ENCODE data around the gene SPOPL. TPM values are rescaled to one million over a fixed set of nuclear protein-coding genes. Genes with fewer than 3 reads are reported as not detected.

The SPOPL gene
- polyA plus RNA-seq, 4 donors = 24.9 to 29.6 (median 25.6) TPM

DNA sequence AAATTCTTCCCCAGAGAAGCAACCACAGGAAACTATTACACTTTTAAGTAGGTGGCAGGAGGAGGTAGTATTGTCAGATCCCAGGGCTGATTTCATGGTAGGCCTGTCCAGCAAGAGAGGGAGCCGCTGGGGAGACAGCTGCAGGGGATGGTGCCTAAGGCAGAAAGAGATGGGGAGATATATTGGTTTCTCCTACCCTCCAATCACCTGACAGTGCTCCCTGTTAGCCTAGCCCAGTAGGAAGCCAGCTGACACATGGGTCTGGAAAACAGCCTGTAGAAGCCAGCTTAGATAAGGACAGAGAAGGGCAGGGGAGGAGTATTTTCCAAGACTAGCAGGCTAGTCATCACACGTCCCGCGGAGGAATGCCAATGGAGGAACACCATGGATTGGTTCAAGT, 8.2 kb upstream of the SPOPL start:
- no peak for DNase-seq (ENCODE audit: low read depth in 4 of 4, low spot score in 2 of 4)

DNA sequence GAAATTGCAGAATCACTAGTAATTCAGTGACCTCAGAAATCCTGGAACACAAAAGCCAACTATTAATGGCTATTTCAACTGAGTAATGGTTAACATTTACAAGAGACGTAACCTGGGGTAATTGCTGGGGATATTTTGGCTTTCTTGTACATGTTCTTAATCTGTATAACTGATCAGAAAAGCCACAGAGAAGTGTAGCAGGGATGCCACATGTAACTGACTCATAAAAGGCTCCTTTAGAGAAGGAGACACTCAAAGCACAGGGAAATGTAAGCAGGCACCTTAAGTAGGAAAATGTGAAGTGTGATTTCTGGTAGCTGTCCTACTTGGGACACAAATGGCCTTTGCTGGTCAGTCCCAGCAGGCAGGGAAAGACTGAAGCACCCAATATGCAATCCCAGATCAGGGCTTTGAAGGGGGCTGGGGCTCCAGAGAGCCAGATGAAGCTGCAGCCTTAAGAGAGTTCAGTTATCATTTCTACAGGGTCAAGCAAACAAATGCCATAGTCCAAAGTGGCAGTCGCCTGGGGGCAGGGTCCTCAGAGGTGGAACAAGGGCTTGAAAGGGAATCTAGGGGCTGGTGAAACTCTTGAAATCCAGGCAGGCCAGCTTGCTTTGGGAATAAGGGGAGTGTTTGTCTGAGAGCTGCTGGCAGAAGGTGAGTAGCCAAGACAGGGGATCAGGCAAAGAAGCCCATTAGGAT, 7.2 kb upstream of the SPOPL start:
- no peak for DNase-seq (ENCODE audit: low read depth in 4 of 4, low spot score in 2 of 4)

- no peak for DNase-seq (ENCODE audit: low read depth in 4 of 4, low spot score in 2 of 4)
Measured at GRCh38 chr2:138495384-138495783, 6.2 kb upstream of the SPOPL start.

DNA sequence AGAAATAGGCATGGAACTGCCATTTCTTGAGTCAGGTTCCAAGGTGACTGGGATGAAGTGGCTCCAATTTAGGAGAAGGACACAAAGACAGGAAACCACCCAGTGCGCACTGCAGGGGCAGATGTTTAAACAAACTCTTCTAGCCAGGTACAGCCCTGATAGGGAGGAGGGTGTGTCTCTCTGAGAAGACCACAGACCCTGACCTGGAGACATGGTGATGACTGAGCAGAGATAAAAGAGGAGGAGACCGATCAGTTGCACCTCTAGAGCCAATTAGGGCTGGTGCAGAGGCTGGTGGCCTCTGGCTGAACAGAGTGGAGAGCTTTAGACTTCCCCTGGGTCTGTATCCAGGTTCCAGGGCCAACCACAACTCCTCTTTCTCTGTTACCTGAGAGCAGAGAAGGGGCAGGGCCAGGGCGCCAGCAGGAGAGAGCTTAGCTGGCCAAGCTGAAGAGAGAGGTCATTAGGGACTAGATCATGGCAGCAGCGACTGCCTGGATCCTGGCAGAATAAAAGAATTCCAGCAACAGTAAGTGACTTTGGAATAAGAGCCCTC, 5.4 kb upstream of the SPOPL start:
- no peak for DNase-seq (ENCODE audit: low read depth in 4 of 4, low spot score in 2 of 4)

- no peak for DNase-seq (ENCODE audit: low read depth in 4 of 4, low spot score in 2 of 4)
Measured at GRCh38 chr2:138497294-138497693, 4.3 kb upstream of the SPOPL start.

DNA sequence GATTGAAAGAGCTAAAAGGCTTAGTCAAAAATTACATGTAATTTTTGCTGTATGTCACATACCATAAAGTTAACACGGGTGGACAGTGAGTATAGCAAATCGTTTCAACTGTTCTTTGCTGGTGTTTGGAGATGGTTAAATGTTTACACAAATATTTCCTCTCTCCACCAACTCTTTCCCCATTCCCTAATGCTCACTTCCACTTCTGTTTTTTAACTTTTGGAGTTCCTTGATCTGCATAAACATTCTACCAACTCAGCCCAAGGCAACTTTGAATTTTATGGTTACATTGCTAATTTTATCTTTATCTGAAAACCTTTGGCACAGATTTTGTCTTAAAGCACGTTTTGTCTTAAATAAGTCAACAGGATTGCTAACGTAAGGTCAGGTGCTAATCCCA, 1.9 kb upstream of the SPOPL start:
- no peak for DNase-seq (ENCODE audit: low read depth in 4 of 4, low spot score in 2 of 4)

DNA sequence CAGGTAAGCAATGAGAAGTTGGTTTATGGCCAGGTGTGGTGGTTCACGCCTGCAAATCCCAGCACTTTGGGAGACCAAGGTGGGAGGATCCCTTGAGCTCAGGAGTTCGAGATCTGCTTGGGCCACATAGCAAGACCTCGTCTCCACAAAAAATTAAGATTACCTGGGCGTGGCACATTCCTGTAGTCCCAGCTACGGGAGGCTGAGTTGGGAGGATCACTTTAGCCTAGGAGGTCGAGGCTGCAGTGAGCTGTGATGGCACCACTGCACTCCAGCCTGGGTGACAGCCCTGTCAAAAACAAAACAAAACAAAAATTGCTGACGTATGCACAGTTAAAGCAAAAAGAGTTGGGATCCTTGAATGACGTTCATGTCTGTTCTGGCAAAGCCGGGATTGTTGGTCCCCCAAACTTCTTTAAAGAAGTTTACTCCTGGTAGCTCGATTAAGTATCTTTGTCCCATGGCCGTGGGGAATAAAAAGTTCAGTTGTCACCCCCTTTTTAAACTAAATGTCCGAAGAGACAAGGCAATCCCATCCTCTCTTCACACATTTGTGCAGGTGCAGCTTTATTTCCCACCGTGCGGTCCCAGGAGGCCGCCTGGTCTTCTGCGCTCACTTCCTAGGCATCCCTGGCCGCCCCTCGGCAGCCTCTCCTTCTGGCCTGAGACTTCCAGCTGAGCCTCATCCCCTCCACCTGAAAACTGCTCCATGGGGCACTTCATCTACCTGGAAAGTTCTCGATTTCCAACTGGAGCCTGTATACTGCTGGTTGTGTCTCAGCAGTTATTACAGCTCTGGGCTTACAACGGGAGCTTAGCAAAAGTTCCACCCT, 762 bp upstream of the SPOPL start:
- DNase-seq (ENCODE audit: low read depth in 4 of 4, low spot score in 2 of 4) = no peak

DNA sequence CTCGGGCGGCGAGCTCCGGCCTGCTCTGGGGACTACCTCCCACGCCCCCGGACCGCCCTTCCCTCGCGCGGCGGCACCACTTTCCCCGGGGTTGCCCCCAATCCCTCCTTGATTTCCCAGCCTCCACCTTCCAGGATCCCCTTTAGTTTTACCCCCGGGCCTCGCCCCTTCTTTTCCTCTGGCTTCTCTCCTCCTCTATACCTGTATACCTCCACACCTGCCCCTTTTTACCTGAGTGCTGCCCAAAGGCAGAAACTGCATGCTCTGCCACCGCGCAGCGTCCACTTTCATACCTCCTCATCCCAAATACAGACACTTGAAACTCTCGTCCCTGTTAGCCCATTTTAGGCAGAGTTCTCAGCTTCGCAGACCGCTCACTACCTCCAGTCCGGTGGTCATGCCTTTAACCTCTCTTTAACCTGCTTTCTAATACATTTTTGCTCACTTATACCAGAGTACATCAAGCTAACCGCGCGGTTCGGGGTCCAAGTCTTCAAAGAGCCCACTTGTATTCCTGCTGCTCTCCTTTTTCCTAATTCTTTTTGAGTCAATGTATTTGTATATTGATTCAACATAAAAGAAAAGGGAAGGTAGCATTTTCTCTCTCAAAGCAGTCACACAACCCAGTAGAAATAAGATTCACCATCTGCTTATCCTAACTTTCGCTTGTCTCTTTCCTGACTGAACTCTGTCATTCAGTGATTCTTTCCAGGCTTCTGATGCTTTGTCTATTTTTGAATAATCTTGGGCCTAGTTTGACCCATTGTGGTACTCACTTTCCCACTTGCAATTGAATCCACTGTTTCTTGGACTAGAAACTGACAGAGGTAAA, 901 bp downstream of the SPOPL start:
- peak in 2 of 4 donors; percentile 29 to 41 for DNase-seq (ENCODE audit: low read depth in 4 of 4, low spot score in 2 of 4)

DNA sequence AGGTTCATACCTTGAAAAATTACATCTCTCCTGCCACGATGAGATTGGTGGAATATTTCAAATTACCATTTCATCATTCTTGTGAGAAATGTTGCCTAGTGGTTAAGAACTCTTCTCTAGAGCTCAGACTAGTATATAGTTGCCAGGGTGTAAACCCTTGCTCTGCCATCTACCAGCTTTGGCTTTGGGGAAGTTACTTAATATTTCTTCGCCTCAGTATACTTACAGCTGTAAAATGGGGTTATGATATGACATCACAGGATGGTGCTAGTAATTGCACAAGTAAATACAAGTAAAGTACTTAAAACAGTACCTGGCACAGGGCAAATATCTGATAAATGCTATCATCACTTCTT, 1.5 kb downstream of the SPOPL start:
- no peak for DNase-seq (ENCODE audit: low read depth in 4 of 4, low spot score in 2 of 4)

DNA sequence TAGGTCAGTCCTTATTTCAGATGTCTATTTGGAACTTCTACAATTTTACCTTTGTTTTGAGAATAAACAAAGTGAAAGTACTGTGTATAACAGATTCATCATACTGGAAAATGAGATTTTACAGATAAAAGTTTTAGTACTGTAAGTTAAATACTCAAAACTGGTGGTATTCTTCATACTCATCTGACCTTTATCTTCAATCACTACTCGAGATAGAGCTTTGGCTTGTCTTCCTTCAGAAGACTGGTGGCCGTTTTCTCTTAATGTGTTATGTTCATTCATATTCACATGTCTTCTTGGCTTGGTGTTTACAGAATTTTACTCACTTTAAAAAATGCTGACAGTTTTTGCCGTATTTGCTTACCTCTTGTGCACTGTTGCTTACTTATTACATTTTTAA, 2.1 kb downstream of the SPOPL start:
- no peak for DNase-seq (ENCODE audit: low read depth in 4 of 4, low spot score in 2 of 4)

GRCh38 chr2:138504092-138504491, 2.5 kb downstream of the SPOPL start:
- no peak for DNase-seq (ENCODE audit: low read depth in 4 of 4, low spot score in 2 of 4)

- no peak for DNase-seq (ENCODE audit: low read depth in 4 of 4, low spot score in 2 of 4)
Measured at GRCh38 chr2:138504546-138505235, 3.1 kb downstream of the SPOPL start.

- no peak for DNase-seq (ENCODE audit: low read depth in 4 of 4, low spot score in 2 of 4)
Measured at GRCh38 chr2:138507267-138507666, 5.7 kb downstream of the SPOPL start.

DNA sequence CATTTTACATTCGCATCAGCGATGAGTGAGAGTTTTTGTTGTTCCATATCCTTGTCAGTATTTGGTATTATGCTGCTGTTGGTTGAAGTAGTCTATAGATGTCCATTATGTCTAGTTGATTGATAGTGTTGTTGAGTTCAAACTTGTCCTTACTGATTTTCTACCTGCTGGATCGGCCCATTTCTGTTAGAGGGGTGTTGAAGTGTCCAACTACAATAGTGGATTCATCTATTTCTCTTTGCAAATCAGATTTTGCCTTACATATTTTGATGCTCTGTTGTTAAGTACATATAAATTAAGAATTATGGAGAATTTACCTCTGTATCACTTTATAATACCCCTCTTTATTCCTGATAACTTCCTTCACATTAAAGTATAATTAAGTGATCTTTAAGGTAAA, 8.7 kb downstream of the SPOPL start:
- DNase-seq (ENCODE audit: low read depth in 4 of 4, low spot score in 2 of 4) = no peak

GRCh38 chr2:138512672-138513071, 11.1 kb downstream of the SPOPL start:
- no peak for DNase-seq (ENCODE audit: low read depth in 4 of 4, low spot score in 2 of 4)

DNA sequence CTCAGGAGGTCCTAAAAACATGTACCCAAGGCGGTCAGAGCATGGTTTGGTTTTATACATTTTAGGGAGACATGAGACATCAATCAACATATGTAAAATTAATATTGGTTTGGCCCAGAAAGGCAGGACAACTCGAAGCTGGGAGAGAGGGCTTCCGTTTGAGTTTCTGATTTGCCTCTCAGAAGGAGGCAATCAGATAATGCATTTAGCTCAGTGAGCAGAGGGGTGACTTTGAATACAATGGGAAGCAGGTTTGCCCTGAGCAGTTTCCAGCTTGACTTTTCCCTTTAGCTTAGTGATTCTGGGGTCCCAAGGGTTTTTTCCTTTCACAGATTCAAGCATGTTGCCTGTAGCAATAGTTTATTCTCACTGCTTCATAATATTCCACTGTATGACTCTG, 12.6 kb downstream of the SPOPL start:
- DNase-seq (ENCODE audit: low read depth in 4 of 4, low spot score in 2 of 4) = no peak

DNA sequence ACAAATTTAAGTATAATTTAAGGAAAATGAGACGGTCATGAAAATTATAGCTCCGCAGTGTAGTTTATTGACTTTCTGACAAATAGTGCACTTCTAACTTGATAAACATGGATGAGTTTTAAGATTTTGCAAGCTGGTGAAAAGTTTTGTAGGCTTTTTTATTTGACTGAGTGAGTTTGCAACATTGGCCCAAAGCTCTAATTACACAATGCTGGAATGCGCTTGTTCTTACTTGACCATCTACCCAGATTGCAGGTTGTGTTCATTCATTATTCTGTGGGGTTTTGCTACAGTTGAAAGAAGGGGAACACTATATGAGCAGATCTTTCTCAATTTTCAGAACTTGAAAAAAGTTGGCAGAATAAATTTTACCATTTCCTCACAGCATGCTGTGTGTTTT, 13.5 kb downstream of the SPOPL start:
- no peak for DNase-seq (ENCODE audit: low read depth in 4 of 4, low spot score in 2 of 4)

GRCh38 chr2:138516030-138516704, 14.6 kb downstream of the SPOPL start:
- no peak for DNase-seq (ENCODE audit: low read depth in 4 of 4, low spot score in 2 of 4)

DNA sequence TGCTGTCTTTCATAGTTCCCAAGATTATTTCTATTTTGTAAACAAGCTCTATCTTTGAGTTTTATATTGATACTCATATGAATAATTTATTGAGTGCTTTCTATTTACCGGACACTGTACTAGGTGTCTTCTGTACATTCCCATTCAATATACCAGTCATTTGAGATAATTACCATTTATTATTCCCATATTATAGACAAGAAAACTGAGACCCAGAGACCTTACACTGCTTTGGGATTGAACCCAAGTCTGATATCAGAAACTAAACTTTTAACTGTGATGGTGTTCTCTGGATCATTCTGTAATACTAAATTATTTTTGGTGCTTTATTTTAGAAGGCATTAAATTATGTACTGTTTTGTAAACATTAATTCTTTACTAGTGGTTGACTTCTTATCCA, 17.3 kb downstream of the SPOPL start:
- no peak for DNase-seq (ENCODE audit: low read depth in 4 of 4, low spot score in 2 of 4)

GRCh38 chr2:138521821-138522220, 20.3 kb downstream of the SPOPL start:
- DNase-seq (ENCODE audit: low read depth in 4 of 4, low spot score in 2 of 4) = no peak
